ENCODE measurements around the gene KLRF2.

Gene KLRF2, protein sequence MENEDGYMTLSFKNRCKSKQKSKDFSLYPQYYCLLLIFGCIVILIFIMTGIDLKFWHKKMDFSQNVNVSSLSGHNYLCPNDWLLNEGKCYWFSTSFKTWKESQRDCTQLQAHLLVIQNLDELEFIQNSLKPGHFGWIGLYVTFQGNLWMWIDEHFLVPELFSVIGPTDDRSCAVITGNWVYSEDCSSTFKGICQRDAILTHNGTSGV
- 0 reads per million in 9 experiments for total RNA-seq

DNA sequence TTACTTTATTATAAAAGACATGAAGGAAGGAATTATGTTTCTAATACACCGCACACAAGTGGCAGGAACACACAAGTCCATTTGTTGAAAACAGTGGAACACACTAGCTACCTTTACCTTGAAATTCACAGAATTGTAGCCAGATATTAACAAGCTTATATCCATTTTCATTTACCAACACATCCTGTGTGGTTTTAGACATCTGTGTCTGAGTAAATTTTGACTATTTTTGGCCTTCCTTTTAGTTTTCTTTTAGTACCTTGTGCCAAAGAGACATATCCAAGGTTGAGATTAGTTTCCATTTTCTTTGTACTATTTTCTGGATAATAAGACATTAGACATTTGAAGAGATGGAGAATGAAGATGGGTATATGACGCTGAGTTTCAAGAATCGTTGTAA is at the start of gene KLRF2:
KLRF2 (plus strand) TSS at position 244 of the 400 bp plus-strand sequence; CDS start at position 351, 107 bp downstream.
- H3K36me3 Mint-ChIP-seq (ENCODE audit: insufficient read depth) = no peaks in the 10 kb centered on the region
- peaks cover 2 to 4% of the 10 kb centered on the region in 2 donors for H3K4me1 Mint-ChIP-seq (ENCODE audit: low read depth in 2 of 2)
- H3K4me3 Mint-ChIP-seq = no peak within 1 kb of the TSS
- DNase-seq (no peak), ATAC-seq (replicated peaks) (no peak)
- no peaks in the 10 kb centered on the region for H3K27me3 Mint-ChIP-seq
- no peak within 1 kb of the TSS for H3K27ac Mint-ChIP-seq
- no peaks in the 10 kb centered on the region for H3K9me3 Mint-ChIP-seq

DNA sequence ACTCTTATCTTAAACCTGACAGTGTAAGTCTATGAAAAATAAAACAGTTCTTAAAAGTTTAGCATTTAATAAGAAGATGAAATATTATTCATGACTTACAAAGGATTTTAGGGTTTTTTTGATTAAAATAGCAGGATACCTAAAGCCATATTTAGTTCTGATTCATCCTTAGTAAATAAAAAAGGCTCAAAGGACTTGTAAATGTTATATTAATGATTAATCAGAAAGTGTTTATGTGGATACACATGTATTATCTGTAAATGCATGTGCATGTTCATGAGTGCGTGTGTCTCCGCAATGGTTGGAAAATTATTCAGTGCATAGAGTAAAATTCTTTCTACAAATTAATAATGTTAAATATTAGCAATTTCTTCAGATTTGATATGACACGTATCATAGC is 49.6 kb upstream of the KLRF2 start:
- DNase-seq (no peak), ATAC-seq (replicated peaks) (no peak)
- H3K27me3 Mint-ChIP-seq = no peaks in the 10 kb centered on the region
- H3K4me1 Mint-ChIP-seq (ENCODE audit: low read depth in 2 of 2) = peaks cover 0 to 9% of the 10 kb centered on the region in 2 donors
- H3K27ac Mint-ChIP-seq = no peak overlapping the region
- no peaks in the 10 kb centered on the region for H3K9me3 Mint-ChIP-seq
- H3K4me3 Mint-ChIP-seq = no peak overlapping the region
- peaks cover 17% of the 10 kb centered on the region for H3K36me3 Mint-ChIP-seq (ENCODE audit: insufficient read depth)

DNA sequence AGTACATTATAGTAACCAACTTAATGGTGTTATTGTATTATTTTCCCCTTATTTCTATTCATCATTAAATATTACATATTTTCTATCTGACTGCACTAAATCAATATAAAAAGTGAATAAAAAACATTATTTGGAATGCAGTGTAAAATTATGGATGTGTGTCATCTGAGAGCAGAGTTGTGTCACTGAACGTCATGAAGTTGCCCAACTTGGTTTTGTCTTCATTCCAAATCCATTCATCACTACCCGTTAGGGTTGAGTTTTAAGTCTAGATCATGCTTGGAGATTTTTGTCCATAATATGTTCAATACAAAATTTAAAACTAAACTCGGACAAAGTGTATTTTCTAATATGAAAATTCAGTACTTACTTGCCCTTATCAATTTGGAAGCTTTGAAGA is 37.9 kb upstream of the KLRF2 start:
- H3K4me1 Mint-ChIP-seq (ENCODE audit: low read depth in 2 of 2) = peaks cover 6% of the 10 kb centered on the region in 2 donors
- no peak overlapping the region for H3K4me3 Mint-ChIP-seq
- peaks cover 0 to 23% of the 10 kb centered on the region in 2 donors for H3K9me3 Mint-ChIP-seq
- ATAC-seq (replicated peaks) (no peak), DNase-seq (no peak)
- H3K36me3 Mint-ChIP-seq (ENCODE audit: insufficient read depth) = peaks cover 9% of the 10 kb centered on the region
- H3K27me3 Mint-ChIP-seq = no peaks in the 10 kb centered on the region
- H3K27ac Mint-ChIP-seq = no peak overlapping the region

DNA sequence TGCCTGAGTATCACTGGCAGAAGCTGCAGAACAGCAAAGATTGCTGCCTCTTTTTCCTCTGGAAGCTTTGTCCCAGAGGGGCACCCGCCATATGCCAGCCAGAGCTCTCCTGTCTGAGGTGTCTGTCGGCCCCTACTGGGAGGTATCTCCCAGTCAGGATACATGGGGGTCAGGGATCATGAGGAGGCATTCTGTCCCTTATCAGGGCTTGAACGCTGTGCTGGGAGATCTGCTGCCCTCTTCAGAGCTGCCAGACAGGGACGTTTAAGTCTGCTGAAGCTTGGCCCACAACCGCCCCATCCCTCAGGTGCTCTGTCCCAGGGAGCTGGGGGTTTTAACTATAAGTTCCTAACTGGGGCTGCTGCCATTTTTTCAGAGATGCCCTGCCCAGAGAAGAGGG is 32.4 kb upstream of the KLRF2 start:
- H3K36me3 Mint-ChIP-seq (ENCODE audit: insufficient read depth) = peaks cover 58% of the 10 kb centered on the region
- DNase-seq (no peak), ATAC-seq (replicated peaks) (no peak)
- H3K27ac Mint-ChIP-seq = peak overlapping the region in 1 of 2 donors; percentile 72
- peaks cover 0 to 24% of the 10 kb centered on the region in 2 donors for H3K9me3 Mint-ChIP-seq
- no peak overlapping the region for H3K4me3 Mint-ChIP-seq
- peaks cover 12 to 20% of the 10 kb centered on the region in 2 donors for H3K4me1 Mint-ChIP-seq (ENCODE audit: low read depth in 2 of 2)
- no peaks in the 10 kb centered on the region for H3K27me3 Mint-ChIP-seq

DNA sequence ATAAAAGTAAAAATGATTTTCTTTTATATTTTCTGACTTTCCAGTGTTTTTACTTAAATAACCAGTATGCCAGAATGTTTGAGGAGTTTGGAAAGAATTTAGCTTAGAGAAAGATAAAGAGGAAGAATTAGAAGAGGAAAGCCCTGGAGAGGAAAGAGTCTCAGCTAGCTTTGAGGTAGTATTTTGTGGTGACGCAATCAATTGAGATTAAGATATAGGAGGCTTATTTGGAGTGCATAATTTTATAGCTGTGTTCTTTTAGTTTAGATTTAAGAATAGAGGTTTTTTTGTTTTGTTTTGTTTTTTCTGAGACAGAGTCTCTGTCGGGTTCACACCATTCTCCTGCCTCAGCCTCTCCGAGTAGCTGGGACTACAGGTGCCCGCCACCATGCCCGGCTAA is 30.2 kb upstream of the KLRF2 start:
- peaks cover 0 to 24% of the 10 kb centered on the region in 2 donors for H3K9me3 Mint-ChIP-seq
- DNase-seq (no peak), ATAC-seq (replicated peaks) (no peak)
- H3K27me3 Mint-ChIP-seq = no peaks in the 10 kb centered on the region
- H3K36me3 Mint-ChIP-seq (ENCODE audit: insufficient read depth) = peaks cover 71% of the 10 kb centered on the region
- H3K27ac Mint-ChIP-seq = peak overlapping the region in 1 of 2 donors; percentile 24
- H3K4me3 Mint-ChIP-seq = no peak overlapping the region
- H3K4me1 Mint-ChIP-seq (ENCODE audit: low read depth in 2 of 2) = peaks cover 19 to 36% of the 10 kb centered on the region in 2 donors

DNA sequence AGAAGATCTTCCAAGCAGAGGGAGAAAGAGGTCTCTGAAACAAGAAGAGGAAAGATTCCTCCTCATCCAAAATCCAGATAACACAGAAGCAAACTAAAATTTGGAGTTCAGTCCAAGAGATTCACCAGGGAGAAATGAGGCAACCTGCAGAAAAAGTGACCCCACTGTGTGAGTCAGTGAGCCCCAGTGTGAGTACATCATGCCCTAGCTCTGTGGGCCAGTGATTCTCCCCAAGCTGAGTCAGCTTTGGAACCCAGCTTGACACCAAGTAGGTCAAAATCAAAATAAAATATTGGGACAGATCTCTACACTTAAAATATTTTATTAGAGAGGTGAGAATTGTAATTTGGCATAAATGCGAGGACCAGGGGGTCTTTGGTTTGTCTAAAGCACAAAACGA is 29.4 kb upstream of the KLRF2 start:
- H3K4me1 Mint-ChIP-seq (ENCODE audit: low read depth in 2 of 2) = peaks cover 22 to 43% of the 10 kb centered on the region in 2 donors
- H3K27ac Mint-ChIP-seq = peak overlapping the region; percentile 24 to 72
- H3K4me3 Mint-ChIP-seq = no peak overlapping the region
- ATAC-seq (replicated peaks) (no peak), DNase-seq (no peak)
- no peaks in the 10 kb centered on the region for H3K27me3 Mint-ChIP-seq
- peaks cover 80% of the 10 kb centered on the region for H3K36me3 Mint-ChIP-seq (ENCODE audit: insufficient read depth)
- H3K9me3 Mint-ChIP-seq = peaks cover 0 to 16% of the 10 kb centered on the region in 2 donors

DNA sequence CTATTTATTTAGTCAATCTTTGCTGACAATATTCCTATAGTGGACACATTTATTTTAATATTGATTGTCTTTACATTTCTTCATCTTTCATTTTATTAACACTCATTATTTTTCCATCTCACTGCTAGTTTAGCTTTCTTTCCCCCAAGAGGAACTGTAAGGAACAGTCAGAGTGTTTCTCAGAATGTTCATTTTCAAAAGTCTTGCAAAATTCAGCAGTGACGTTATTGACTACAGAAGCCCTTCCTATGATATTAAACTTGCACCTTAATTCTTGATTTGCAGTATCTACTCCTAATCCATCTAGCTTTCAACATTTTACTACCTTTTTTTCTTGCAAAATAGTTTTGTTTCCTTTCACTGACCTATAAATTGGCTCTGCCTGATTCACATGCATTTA is 25.1 kb upstream of the KLRF2 start:
- no peak for ATAC-seq (replicated peaks)
- Mint-ChIP-seq H3K9me3 (no peaks in the 10 kb centered on the region), H3K27me3 (no peaks in the 10 kb centered on the region), H3K4me3 (no peak overlapping the region), H3K27ac (peak overlapping the region in 1 of 2 donors; percentile 47), H3K36me3 (ENCODE audit: insufficient read depth) (peaks cover 80% of the 10 kb centered on the region), H3K4me1 (ENCODE audit: low read depth in 2 of 2) (peaks cover 35 to 76% of the 10 kb centered on the region in 2 donors)
- DNase-seq = no peak

DNA sequence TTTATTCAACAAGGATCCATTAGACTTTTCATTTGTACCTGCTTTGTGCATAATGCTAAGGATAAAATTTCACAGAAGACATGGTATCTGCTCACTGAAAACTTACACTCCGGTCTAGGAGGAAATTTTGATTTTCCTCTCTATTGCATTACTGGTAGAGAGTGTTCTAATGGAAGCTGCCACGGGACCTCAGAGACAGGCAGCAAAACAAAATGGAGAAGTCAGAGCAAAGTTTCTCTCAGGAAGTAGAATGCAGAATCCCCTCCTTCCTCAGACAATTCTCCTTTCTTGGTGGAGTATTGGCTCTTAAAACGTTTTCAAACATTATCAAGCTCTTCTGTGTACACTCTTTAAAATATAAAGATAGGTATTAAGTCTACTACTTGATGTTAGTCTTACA is 24.4 kb upstream of the KLRF2 start:
- peak overlapping the region in 1 of 2 donors; percentile 54 for H3K27ac Mint-ChIP-seq
- peaks cover 35 to 75% of the 10 kb centered on the region in 2 donors for H3K4me1 Mint-ChIP-seq (ENCODE audit: low read depth in 2 of 2)
- ATAC-seq (replicated peaks) (no peak), DNase-seq (no peak)
- H3K4me3 Mint-ChIP-seq = peak overlapping the region in 1 of 2 donors; percentile 10
- H3K9me3 Mint-ChIP-seq = no peaks in the 10 kb centered on the region
- H3K36me3 Mint-ChIP-seq (ENCODE audit: insufficient read depth) = peaks cover 77% of the 10 kb centered on the region
- H3K27me3 Mint-ChIP-seq = no peaks in the 10 kb centered on the region

DNA sequence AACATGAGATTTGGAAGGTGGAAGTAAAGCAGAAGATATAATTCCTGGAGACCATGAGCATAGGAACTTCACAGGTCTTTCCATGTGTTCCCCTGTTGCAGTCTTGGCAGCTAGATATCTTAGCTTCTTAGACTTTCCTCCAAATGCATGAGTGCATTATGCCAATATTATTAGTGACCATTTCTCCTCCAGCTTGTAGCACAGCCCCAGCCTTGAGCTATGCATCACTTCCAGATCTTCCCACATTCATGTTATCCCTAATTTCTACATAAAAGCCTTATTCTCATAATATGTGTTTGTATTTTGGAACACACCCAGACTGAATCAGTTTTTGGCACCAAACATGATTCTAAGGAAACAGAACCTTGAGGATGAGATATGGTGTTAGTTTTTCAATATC is 23.2 kb upstream of the KLRF2 start:
- H3K36me3 Mint-ChIP-seq (ENCODE audit: insufficient read depth) = peaks cover 73% of the 10 kb centered on the region
- H3K4me1 Mint-ChIP-seq (ENCODE audit: low read depth in 2 of 2) = peaks cover 39 to 74% of the 10 kb centered on the region in 2 donors
- peaks cover 0 to 7% of the 10 kb centered on the region in 2 donors for H3K9me3 Mint-ChIP-seq
- DNase-seq (no peak), ATAC-seq (replicated peaks) (no peak)
- no peak overlapping the region for H3K4me3 Mint-ChIP-seq
- no peaks in the 10 kb centered on the region for H3K27me3 Mint-ChIP-seq
- H3K27ac Mint-ChIP-seq = peak overlapping the region in 1 of 2 donors; percentile 10

DNA sequence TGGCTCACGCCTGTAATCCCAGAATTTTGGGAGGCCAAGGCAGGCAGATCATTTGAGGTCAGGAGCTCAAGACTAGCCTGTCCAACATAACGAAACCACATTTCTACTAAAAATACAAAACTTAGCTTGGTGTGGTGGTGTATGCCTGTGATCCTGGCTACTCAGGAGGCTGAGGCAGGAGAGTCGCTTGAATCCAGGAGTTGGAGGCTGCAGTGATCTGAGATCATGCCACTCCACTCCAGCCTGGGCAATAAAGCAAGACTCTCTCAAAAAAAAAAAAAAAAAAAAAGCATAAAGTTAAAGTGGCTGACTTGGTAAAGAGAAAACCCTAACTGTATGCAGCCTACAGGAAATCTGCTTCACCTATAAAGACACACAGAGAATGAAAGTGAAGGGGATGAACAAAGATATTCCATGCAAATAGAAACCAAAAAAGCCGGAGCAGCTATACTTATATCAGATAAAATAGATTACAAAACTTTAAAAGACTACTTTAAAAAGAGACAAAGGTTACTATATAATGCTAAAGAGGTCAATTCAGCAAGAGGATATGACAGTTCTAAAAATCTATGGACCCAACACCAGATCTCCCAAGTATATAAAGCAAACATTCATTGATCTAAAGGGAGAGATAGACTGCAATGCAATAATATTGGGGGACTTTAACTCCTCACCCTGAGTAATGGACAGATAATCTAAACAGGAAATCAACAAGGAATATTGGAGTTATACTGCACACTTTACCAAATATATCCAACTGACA is 16.2 kb upstream of the KLRF2 start:
- Mint-ChIP-seq H3K4me1 (ENCODE audit: low read depth in 2 of 2) (peaks cover 31 to 48% of the 10 kb centered on the region in 2 donors), H3K36me3 (ENCODE audit: insufficient read depth) (peaks cover 52% of the 10 kb centered on the region), H3K9me3 (peaks cover 5 to 14% of the 10 kb centered on the region in 2 donors), H3K4me3 (peak overlapping the region; percentile 83 to 99), H3K27me3 (no peaks in the 10 kb centered on the region), H3K27ac (peak overlapping the region; percentile 90 to 95)
- no peak for DNase-seq
- ATAC-seq (replicated peaks) = peak; percentile 17

DNA sequence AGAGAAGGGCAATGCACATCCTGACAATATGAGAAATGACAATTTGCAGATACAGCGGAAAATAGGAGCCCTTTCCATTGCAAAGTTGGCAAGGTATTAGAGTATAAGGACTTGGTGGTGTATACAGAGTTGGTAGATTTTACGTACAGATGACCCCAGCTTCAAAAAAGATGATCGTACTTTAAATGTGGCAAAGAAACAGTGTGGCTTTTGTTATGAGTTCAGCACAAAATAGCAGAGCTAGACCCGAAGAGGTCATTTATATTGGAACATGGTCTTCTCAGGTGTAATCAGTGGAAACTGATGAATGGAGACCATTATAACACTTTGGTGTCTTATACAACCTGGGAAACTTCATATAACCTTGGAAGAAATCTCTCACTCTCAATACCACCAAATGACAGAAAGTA is 14.4 kb upstream of the KLRF2 start:
- peaks cover 39% of the 10 kb centered on the region for H3K36me3 Mint-ChIP-seq (ENCODE audit: insufficient read depth)
- H3K27me3 Mint-ChIP-seq = no peaks in the 10 kb centered on the region
- peaks cover 25 to 51% of the 10 kb centered on the region in 2 donors for H3K4me1 Mint-ChIP-seq (ENCODE audit: low read depth in 2 of 2)
- H3K27ac Mint-ChIP-seq = peak overlapping the region; percentile 90 to 95
- ATAC-seq (replicated peaks) (no peak), DNase-seq (no peak)
- peak overlapping the region; percentile 83 to 99 for H3K4me3 Mint-ChIP-seq
- peaks cover 5 to 14% of the 10 kb centered on the region in 2 donors for H3K9me3 Mint-ChIP-seq

DNA sequence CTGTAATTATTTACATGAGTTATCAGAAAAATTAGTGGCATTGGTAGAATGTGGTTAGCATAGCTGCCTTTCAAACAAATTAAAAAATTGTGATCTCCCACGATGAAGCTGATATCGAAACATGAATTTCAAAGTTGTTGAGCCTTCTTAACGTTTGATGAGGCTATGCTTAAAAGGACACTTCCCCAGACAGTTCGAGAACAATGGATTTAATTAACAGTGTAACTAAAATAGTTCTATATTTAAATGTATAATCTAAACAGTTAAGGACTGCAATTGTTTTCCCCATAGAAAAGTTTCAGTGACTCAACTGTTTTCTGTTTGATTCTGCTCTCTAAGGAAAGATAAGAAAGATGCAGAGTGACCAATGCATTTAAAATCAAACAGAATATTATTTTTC is 13.8 kb upstream of the KLRF2 start:
- Mint-ChIP-seq H3K36me3 (ENCODE audit: insufficient read depth) (peaks cover 38% of the 10 kb centered on the region), H3K9me3 (peaks cover 5 to 13% of the 10 kb centered on the region in 2 donors), H3K27me3 (no peaks in the 10 kb centered on the region), H3K4me1 (ENCODE audit: low read depth in 2 of 2) (peaks cover 24 to 49% of the 10 kb centered on the region in 2 donors), H3K4me3 (peak overlapping the region; percentile 83 to 99), H3K27ac (peak overlapping the region; percentile 90 to 95)
- ATAC-seq (replicated peaks) (no peak), DNase-seq (no peak)

DNA sequence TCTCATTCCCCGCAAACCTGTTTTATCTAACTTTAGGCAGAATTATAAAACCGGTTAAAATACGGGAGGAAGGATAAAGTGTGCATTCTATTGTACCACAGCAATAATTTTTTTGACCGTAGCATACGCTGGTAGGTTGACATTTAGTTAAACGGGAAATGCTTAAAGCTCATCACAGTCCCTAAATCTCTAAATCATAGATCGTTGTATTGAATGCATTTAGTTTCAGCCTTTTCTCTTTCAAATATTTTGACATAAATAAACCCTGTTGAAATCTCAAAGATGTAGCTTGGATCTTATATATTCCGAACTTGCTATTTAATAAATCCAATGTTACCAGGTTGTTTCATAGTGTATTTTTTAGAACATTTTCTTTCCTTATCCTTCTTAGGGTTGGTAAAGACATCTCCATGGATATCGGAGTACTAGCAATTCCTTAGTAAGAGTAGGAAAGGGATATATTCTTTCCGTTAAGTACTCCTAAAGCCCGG is 12.9 kb upstream of the KLRF2 start:
- H3K27me3 Mint-ChIP-seq = no peaks in the 10 kb centered on the region
- peak overlapping the region; percentile 95 to 100 for H3K27ac Mint-ChIP-seq
- peaks cover 30% of the 10 kb centered on the region for H3K36me3 Mint-ChIP-seq (ENCODE audit: insufficient read depth)
- ATAC-seq (replicated peaks) (no peak), DNase-seq (no peak)
- peak overlapping the region; percentile 83 to 99 for H3K4me3 Mint-ChIP-seq
- H3K9me3 Mint-ChIP-seq = peaks cover 5% of the 10 kb centered on the region in 2 donors
- H3K4me1 Mint-ChIP-seq (ENCODE audit: low read depth in 2 of 2) = peaks cover 16 to 41% of the 10 kb centered on the region in 2 donors

Measured in effector memory CD8-positive, alpha-beta T cell (primary cell).